Activated CD8-positive, alpha-beta T cell treated with anti-CD3 and anti-CD28 coated beads for 36 hours (primary cell): ENCODE data around the gene ASB10. TPM values are rescaled to one million over a fixed set of nuclear protein-coding genes. Genes with fewer than 3 reads are reported as not detected.

ENCODE experiments used
- ATAC-seq: fragments of 200-7000 bp; cut with Tn5 transposase; one replicate; pipeline ENCODE4 v1.10.0; 2021; ENCODE audit warnings: mild to moderate bottlenecking, moderate library complexity
- CTCF ChIA-PET: fragments of 350-600 bp; sonication (Branson Sonifier 250); formaldehyde crosslinking; loops from one replicate; lab custom pipeline; 2021; ENCODE audit warnings: antibody characterized with exemption; lab: Charles Lee
- POLR2A ChIA-PET: fragments of 350-600 bp; sonication (Branson Sonifier 250); formaldehyde crosslinking; loops from one replicate; lab custom pipeline; 2021; ENCODE audit warnings: antibody characterized with exemption; lab: Charles Lee
- DNase-seq: peaks from one replicate; pipeline ENCODE4 v3.0.0-alpha.2; 2020
- H3K27ac Mint-ChIP-seq: one replicate; pipeline ENCODE4 v1.8.0; 2021; ENCODE audit warnings: mild to moderate bottlenecking, mixed read lengths
- H3K27me3 Mint-ChIP-seq: one replicate; pipeline ENCODE4 v1.8.0; 2021; ENCODE audit warnings: mixed read lengths
- H3K36me3 Mint-ChIP-seq: one replicate; pipeline ENCODE4 v1.8.0; 2021; ENCODE audit warnings: low read depth, mixed read lengths
- H3K4me1 Mint-ChIP-seq: one replicate; pipeline ENCODE4 v1.8.0; 2021; ENCODE audit warnings: low read depth, mixed read lengths
- H3K4me3 Mint-ChIP-seq: one replicate; pipeline ENCODE4 v1.8.0; 2021; ENCODE audit warnings: mild to moderate bottlenecking, moderate library complexity, mixed read lengths
- H3K9me3 Mint-ChIP-seq: one replicate; pipeline ENCODE4 v1.8.0; 2021; ENCODE audit warnings: mixed read lengths
- CTCF ChIP-seq: fragments of 200-600 bp; IDR thresholded peaks from one replicate; pipeline ENCODE4 v1.8.0; 2022; ENCODE audit warnings: antibody characterized with exemption, mild to moderate bottlenecking
- intact Hi-C: fragments of 100-400 bp; cut with micrococcal nuclease; formaldehyde crosslinking; loops from one replicate; pipeline ENCODE4 v1.10.0; 2022
- total RNA-seq, 2 experiments: library from RNA; stranded (reverse); gene quantifications; one replicate each; pipeline ENCODE4 v1.2.3, GENCODE V29; 2021

The ASB10 gene
- total RNA-seq, 2 experiments from 2014 or later, result not detected

DNA sequence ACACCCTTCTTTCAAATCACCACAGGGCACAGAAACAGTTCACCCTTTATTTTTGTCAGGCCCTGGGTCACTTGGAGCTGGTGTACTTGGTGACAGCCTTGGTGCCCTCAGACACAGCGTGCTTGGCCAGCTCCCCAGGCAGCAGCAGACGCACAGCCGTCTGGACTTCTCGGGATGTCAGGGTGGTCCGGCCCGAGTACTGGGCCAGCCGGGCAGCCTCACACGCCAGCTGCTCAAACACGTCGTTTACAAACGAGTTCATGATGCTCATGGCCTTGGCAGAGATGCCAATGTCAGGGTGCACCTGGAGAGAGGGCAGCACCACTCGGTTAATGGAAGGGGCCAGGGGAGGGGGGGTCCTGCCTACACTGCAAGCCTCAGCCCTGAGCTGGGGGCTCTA lies 20.8 kb upstream of the ASB10 start:
- TF ChIP-seq CTCF, result no peak
- no peaks in the 10 kb centered on the region for H3K27me3 Mint-ChIP-seq
- H3K4me1 Mint-ChIP-seq, result peaks cover 20% of the 10 kb centered on the region
- ChIA-PET CTCF (interaction anchor here (1.6 to 2.2 kb wide), 2 partner anchors 19 to 36 kb away, joined by 4 to 11 read pairs; partner anchors contain the start of gene ABCF2), POLR2A (interaction anchor here (1.0 to 5.7 kb wide), 2 partner anchors 19 to 36 kb away, joined by 3 to 22 read pairs; partner anchors contain the start of gene ABCF2)
- H3K36me3 Mint-ChIP-seq, result peaks cover 4% of the 10 kb centered on the region
- no peak overlapping the region for H3K4me3 Mint-ChIP-seq
- intact Hi-C loops, result no loop called here
- no peak for ATAC-seq
- no peak overlapping the region for H3K27ac Mint-ChIP-seq
- no peaks in the 10 kb centered on the region for H3K9me3 Mint-ChIP-seq
- no peak for DNase-seq

DNA sequence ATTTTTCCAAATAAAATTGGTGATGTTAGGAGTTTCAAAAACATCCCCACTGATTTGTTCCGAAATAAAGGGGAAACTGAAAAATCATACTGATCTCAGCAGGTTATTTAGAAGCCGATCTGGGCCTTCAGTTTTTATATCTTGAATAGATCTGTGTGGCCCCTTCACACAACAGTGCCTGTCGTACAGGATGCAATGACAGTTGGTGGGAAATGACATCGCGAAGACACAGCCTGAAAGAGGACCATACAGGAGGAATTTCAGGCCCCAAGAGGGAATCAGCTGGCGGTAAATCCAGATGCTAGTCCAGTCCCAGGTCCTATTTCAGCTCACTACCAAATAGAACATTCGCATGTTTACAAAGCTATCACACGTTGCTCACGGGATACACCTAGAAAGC lies 20.3 kb upstream of the ASB10 start:
- Mint-ChIP-seq H3K4me3 (no peak overlapping the region), H3K36me3 (peaks cover 4% of the 10 kb centered on the region), H3K9me3 (no peaks in the 10 kb centered on the region), H3K27me3 (no peaks in the 10 kb centered on the region), H3K4me1 (peaks cover 20% of the 10 kb centered on the region), H3K27ac (no peak overlapping the region)
- ChIA-PET POLR2A (interaction anchor here (1.1 to 5.7 kb wide), 2 partner anchors 8 to 19 kb away, joined by 4 to 22 read pairs; partner anchors contain the start of gene ABCF2), CTCF (interaction anchor here (1.4 to 2.2 kb wide), 3 partner anchors 20 to 37 kb away, joined by 3 to 11 read pairs (median 4); partner anchors contain the start of gene ABCF2)
- no peak for DNase-seq
- TF ChIP-seq CTCF, result no peak
- ATAC-seq, result peak; percentile 62
- intact Hi-C loops, result no loop called here

DNA sequence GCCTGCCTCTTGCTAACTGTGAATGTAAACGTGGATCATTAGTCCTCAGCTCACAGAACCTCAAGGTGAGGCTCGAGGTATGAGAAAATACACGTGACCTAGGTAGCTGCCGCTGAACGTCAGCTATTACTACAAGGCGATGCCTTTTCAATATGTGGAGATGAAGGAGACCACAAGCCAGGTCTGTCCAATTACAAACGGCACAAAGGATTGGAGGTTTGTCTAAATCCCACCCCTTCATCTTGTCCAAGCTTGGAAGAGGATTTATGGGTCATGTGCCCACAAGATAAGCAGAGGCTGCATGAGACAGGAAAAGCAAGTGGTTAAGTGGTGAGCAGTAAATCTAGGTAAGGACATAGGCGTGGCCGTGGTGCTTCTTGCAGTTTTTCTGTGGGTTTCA lies 19.9 kb upstream of the ASB10 start:
- intact Hi-C loops, result no loop called here
- ChIA-PET POLR2A (interaction anchor here (1.1 to 5.7 kb wide), 2 partner anchors 8 to 20 kb away, joined by 4 to 22 read pairs; partner anchors contain the start of gene ABCF2), CTCF (interaction anchor here (0.8 to 2.2 kb wide), 5 partner anchors 20 to 83 kb away, joined by 3 to 11 read pairs (median 3); partner anchors contain the start of genes ABCF2 and GBX1)
- Mint-ChIP-seq H3K4me1 (peaks cover 20% of the 10 kb centered on the region), H3K9me3 (no peaks in the 10 kb centered on the region), H3K36me3 (peaks cover 2% of the 10 kb centered on the region), H3K4me3 (no peak overlapping the region), H3K27me3 (no peaks in the 10 kb centered on the region), H3K27ac (peak overlapping the region; percentile 12)
- DNase-seq (peak; percentile 16), ATAC-seq (peak; percentile 64)
- no peak for TF ChIP-seq CTCF

DNA sequence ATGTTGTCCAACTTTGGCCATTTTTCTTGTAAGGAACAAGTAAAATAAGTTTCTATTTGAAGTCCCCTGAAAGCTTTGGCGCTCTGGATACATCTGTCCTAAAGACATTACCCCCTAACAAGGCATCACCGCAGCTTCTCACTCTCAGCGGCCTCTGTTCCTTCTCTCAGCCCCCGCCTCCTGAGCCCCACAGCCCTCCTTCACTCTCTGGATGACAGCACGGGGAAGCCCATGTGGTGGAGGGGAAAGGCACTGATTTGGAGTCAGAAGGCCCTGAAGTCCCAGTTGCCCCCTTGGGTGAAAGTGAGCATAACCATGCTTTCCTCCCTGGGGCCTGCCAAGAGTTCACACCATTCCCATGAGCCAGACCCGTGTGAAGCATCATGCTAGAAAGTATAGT lies 18.7 kb upstream of the ASB10 start:
- ChIA-PET POLR2A (interaction anchor here (5.7 kb wide), 1 partner anchor 21 kb away, joined by 22 read pairs; the partner anchor contains the start of gene ABCF2), CTCF (interaction anchor here (0.8 to 1.5 kb wide), 3 partner anchors 14 to 38 kb away, joined by 3 read pairs; partner anchors contain the start of genes ABCF2 and GBX1)
- TF ChIP-seq CTCF, result no peak
- H3K27ac Mint-ChIP-seq, result no peak overlapping the region
- intact Hi-C loops, result no loop called here
- H3K4me3 Mint-ChIP-seq, result no peak overlapping the region
- H3K27me3 Mint-ChIP-seq, result no peaks in the 10 kb centered on the region
- ATAC-seq, result no peak
- peaks cover 20% of the 10 kb centered on the region for H3K4me1 Mint-ChIP-seq
- no peaks in the 10 kb centered on the region for H3K36me3 Mint-ChIP-seq
- H3K9me3 Mint-ChIP-seq, result no peaks in the 10 kb centered on the region
- DNase-seq, result no peak

DNA sequence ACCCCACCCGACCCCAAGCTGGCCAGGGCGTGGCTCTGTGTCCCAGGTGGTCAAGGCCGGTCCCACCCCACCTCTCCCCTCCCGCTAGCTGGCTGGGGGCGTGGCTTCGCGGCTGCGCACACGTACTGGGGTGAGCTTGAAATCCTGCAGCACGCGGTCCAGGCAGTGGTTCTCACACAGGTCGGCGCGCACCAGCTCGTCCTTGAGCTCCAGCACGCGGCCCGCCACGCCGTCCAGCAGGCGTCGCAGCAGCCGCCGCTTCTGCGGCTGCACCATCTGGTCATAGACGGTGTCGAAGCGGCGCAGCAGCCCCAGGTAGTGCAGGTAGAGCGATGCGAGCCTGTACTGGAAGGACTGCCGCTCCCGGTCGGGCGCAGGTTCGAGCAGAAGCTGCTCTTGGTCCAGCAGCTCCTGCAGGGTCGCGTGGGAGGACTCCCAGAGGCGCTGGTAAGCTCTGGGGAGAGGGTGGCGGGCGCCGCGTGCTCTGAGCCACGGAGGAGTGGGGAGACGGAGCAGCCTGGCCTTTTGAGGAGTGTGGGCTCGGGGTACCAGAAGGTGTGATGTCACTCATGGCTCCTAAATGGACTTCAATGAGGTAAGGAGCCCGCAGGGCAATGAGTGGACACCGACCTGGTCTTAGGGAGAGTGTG lies 17.5 kb upstream of the ASB10 start:
- H3K9me3 Mint-ChIP-seq, result no peaks in the 10 kb centered on the region
- H3K27ac Mint-ChIP-seq, result no peak overlapping the region
- CTCF ChIA-PET, result interaction anchor here (1.5 kb wide), 1 partner anchor 23 kb away, joined by 3 read pairs; the partner anchor contains the start of gene ABCF2
- H3K4me1 Mint-ChIP-seq, result peaks cover 20% of the 10 kb centered on the region
- POLR2A ChIA-PET, result interaction anchor here (1.4 kb wide), 1 partner anchor 35 kb away, joined by 3 read pairs; no protein-coding TSS in a partner anchor
- H3K27me3 Mint-ChIP-seq, result no peaks in the 10 kb centered on the region
- ATAC-seq (no peak), DNase-seq (no peak)
- no peaks in the 10 kb centered on the region for H3K36me3 Mint-ChIP-seq
- no peak for TF ChIP-seq CTCF
- H3K4me3 Mint-ChIP-seq, result no peak overlapping the region
- intact Hi-C loops, result no loop called here
